NCI-H510A (cell line): ENCODE measurements around the gene RPH3AL.
"Not testable (repeated sequence)": the region's sequence is repeated elsewhere in the genome, so short reads cannot be mapped to it uniquely, and the experiment has no call there.

Experiments used
- DNase-seq: peaks from one replicate; lab custom pipeline; 2025; lab: John Stamatoyannopoulos, UW

The RPH3AL gene

DNA sequence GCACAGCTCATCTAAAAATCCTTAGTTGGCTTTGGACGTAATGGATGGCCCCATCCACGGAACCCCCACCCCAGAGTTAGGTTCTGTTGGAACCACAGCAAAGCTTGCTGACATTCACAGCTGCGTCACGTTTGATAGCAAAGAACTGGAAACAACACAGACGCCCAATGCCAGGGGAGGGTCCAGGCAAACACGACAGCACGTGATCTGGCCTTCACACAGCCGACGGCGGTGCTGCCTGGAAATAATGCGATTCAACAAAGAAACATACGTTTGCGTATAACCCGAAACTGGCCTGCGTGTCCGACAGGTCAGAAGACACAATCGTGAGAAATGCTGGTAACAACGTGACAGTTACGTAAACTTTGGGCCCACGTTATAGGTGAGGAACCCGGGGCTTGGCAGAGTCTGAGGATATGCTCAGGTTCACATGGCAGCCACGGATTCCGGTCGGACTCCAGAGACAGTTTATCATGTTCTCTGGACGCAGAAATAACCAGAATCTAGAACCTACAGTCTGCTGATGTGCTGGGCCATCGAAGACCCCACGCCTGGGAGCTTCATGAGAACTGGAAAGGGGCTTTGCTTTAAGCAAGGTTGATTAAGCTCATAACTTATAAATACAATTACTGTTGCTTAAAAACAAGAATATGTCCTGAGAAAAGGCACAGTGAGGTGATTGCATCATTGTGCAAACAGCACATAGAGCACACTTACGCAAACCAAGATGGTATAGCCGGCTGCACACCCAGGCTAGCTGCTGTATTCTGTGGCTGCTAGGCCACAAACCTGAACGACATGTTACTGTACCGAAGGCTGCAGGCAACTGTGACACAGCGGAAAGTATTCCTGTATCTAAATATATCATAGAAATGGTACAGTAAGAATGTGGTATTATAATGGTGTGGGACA, 70.4 kb downstream of the RPH3AL start:
- DNase-seq: no peak

DNA sequence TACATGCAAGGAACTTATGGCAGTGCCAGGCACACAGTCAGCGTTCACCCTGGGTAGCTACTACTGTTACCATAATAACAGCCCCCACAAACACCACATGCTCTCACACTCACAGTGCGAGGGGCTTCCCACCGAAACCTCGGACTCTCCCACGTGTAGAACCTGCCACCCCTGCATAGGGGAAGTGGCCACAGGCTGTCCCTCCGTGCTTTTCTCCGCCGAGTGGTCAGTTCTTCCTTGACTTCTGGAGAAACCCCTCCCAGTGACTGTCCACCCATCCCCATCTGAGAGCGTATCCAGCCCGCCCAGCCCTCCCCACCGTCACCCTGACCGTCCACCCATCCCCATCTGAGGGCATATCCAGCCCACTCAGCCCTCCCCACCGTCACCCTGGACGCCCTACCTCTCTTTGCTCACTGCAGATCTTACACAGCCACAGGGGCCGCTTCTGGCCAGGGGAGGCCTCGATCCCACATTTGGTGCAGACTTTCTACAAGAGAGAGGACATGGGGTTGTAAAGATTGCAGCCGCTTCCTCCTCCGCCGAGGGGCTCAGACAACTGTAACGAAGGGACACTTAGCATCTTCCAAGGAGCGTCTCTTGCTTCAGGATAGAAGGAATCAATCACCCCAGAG, 71.1 kb downstream of the RPH3AL start:
- DNase-seq: no peak

- no peak for DNase-seq
These were observed 71.7 kb downstream of the RPH3AL start for GRCh38 chr17:280901-281300.

DNA sequence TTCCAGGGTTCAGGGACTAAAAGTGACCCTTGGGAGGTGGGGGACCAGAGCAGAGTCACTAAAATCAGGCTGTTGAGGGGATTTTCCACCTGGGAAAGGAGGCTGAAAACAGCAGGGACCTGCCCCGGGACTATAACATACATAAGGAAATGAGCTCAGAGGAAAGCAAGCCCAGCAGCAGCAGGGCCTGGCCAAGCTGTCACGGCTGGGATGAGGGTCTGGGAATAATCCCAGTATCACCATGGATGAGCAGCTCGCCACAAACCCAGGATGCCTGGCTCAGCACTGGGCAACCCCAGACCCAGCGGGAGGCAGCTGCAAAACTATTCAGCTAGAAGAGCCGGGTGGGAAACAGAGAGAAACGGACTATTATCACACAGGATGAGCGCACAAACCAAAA, 72.4 kb downstream of the RPH3AL start:
- DNase-seq: no peak

DNA sequence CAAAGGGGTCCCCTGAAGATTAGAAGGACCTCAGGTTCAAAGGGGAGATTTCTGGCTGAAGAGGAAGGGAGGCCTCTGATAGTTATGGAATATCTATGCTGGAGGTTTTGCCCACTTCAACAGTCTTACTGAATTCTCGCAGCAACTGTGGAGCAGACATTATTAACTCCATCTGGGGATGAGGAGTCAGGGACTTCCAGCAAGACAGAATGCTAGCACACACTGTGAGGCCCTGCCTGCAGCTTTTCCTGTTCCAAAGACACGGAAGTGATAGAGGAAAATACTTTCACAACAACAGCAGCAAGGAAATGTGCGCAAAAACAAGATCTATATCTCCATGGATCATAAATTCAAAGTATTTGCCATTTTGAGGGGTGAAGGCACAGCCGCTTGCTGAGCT, 72.8 kb downstream of the RPH3AL start:
- DNase-seq: no peak

GRCh38 chr17:279331-279730, 73.3 kb downstream of the RPH3AL start:
- no peak for DNase-seq

- no peak for DNase-seq
These were observed 73.9 kb downstream of the RPH3AL start for GRCh38 chr17:278676-279059.

- DNase-seq: no peak
These were observed 74.4 kb downstream of the RPH3AL start for GRCh38 chr17:278055-278675.

DNA sequence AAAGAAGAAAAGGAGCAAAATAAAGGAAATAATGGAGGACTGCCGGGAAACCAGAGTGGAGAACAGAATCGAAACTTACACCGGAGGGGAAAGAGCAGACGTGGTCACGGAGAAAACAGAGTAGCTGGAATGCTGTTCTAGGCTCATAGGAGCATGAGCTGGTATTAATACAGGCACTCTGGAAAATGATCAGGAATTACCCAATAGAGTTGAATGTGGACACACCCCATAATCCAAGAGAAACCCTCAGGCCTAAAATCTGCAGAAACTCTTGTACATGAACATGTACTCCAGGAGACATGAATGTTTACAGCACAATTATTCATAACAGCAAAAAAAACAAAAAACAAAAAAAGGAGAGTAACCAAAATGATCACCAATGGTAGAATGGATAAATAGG, 77.7 kb downstream of the RPH3AL start:
- DNase-seq: no peak

GRCh38 chr17:273981-274832, 78.4 kb downstream of the RPH3AL start:
- DNase-seq: no peak

GRCh38 chr17:272856-273255, 79.8 kb downstream of the RPH3AL start:
- DNase-seq: not testable (repeated sequence)

DNA sequence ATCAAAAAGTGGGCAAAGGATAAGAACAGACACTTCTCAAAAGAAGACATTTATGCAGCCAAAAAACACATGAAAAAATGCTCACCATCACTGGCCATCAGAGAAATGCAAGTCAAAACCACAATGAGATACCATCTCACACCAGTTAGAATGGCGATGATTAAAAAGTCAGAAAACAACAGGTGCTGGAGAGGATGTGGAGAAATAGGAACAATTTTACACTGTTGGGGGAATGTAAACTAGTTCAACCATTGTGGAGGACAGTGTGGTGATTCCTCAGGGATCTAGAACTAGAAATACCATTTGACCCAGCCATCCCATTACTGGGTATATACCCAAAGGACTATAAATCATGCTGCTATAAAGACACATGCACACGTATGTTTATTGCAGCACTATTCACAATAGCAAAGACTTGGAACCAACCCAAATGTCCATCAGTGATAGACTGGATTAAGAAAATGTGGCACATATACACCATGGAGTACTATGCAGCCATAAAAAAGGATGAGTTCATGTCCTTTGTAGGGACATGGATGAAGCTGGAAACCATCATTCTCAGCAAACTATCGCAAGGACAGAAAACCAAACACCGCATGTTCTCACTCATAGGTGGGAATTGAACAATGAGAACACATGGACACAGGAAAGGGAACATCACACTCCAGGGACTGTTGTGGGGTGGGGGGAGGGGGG, 80.5 kb downstream of the RPH3AL start:
- DNase-seq: not testable (repeated sequence)

GRCh38 chr17:269616-270514, 82.7 kb downstream of the RPH3AL start:
- DNase-seq: no peak

DNA sequence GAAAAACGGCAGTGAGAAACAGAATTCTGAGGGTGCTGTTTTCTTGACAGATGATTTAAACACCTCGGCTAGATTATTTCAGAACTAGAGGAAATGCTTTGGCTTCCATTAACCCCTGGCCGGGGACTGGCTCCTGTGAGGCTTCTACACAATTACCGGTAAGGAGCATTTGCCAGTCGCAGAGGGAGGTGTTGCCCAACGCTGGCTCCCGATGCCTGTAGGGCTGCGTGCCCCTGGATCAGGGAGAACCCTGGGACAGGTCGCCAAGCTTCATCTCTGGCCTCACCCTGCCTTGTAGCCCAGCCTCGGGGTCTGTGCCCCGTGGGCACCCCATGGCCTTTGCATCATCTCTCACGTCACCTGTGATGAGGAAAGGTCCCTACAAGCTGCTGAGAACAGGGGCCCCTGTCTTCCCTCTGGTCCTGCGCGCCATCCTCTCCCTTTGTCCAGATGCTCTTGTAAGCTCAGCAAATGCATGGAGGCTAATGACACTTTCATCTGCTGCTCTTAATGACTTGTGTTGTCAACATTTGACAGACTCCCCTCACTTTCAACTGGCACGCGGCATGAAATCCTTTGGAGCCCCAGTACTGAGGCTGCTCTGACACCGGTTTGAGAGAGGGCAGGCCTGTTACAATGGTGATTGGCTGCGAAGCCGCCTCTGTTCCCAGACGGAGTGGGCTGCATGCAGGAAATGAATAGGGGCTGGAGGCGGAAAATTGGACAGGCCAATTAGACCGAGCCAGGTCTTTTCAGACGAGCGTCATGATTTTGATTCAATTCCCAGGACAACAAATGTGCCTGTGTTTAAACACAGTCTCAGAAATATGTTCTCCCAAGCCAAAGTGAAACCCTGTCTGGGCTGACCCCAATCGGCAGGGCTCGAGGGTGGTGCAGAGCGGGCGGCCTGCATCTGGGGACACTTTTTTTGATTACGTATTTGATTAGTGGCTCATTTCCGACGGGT, 85.6 kb downstream of the RPH3AL start:
- no peak for DNase-seq

DNA sequence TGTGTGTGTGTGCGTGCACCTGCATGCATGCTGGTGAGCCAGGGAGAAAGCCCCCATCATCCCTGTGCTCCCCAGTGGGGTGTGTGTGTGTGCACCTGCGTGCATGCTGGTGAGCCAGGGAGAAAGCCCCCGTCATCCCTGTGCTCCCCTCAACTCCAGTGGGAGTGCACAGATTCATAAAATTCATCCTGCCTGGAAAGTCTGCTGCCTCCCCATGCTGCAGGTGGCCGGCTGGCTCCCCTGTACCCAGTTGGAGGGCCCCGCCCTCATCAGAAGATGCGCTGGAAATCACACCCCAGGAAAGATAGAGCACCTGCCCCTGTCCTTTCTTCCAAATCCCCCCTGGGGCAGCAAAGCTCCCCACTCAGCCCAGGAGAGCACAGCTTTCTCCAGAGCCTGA, 86.4 kb downstream of the RPH3AL start:
- no peak for DNase-seq

- no peak for DNase-seq
These were observed 86.9 kb downstream of the RPH3AL start for GRCh38 chr17:265718-266117.

DNA sequence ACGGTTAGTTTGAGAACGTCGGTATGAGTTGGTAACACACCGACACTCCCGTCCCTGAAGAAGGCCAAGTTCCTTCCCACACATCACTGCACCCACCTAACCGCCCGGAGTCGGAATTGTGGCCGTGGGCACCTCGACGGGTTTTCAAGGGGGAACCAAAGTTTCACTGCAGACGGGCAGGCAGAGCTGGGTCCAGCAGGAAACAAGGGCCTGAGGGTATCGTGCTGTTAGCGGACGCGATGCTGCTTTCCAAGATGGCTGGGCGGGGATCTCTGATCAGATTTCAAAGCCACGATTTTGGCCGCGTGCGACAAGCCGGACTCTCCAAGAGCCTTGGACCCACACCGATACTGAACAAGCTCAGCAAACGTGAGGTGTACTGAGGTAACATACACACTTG, 88.8 kb downstream of the RPH3AL start:
- DNase-seq: no peak

DNA sequence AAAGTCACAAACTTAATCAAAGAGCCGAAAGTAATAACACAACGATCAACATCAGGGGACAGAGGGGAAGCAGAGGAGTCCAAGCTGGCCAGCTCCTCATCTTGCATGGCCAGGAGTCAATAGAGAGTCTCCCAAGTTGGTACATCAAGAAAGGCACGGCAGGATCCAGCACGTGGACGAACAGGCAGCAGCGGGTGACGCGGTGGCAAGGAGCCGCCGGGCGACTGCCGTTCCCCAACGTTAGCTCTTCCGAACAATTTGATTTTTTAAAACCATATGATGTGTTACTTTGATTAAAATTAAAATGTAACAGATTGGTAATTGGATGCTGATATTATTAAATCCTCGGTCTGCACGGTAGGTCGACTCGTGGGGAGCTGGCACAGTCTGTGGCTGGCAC, 89.3 kb downstream of the RPH3AL start:
- DNase-seq: no peak

GRCh38 chr17:261635-262034, 91.0 kb downstream of the RPH3AL start:
- no peak for DNase-seq
